GM13976 (cell line): ENCODE data around the gene SEPTIN8.
"Not testable (repeated sequence)": the region's sequence is repeated elsewhere in the genome, so short reads cannot be mapped to it uniquely, and the experiment has no call there.

Source experiments
- DNase-seq: peaks from one replicate; pipeline ENCODE4 v3.0.0; 2012; ENCODE audit warnings: low spot score
- CTCF ChIP-seq: IDR thresholded peaks from 2 replicates; pipeline ENCODE4 v1.5.1; 2012; ENCODE audit warnings: borderline replicate concordance, mild to moderate bottlenecking; ENCODE audit not compliant: insufficient read depth; ENCODE audit errors: extremely low read depth, missing control alignments, control extremely low read depth
- in situ Hi-C: fragments of 300-500 bp; cut with MboI; formaldehyde crosslinking; loops from one replicate; pipeline ENCODE4 v1.12.0; 2022; ENCODE audit warnings: low sequenced_read_pairs, mixed read lengths, inconsistent platforms; ENCODE audit not compliant: unreplicated experiment

Gene SEPTIN8

GRCh38 chr5:132812781-132813598, 36.0 kb upstream of the SEPTIN8 start, which contains the start of gene SOWAHA:
SOWAHA (plus strand) TSS chr5:132813302; CDS start chr5:132813622, 320 bp downstream.
- peak; percentile 69 for DNase-seq

GRCh38 chr5:132812123-132812765, 35.2 kb upstream of the SEPTIN8 start:
- in situ Hi-C loops: loop anchor here (10.0 kb wide), 1 partner anchor 287 kb away; no protein-coding TSS in a partner anchor
- DNase-seq: no peak
- no peak for TF ChIP-seq CTCF

More at GRCh38 chr5:132812781-132813598, 36.0 kb upstream of the SEPTIN8 start, which contains the start of gene SOWAHA:
- TF ChIP-seq CTCF: no peak
- in situ Hi-C loops: loop anchor here (10.0 kb wide), 1 partner anchor 288 kb away; no protein-coding TSS in a partner anchor

- no peak for TF ChIP-seq CTCF
- in situ Hi-C loops: loop anchor here (10.0 kb wide), 1 partner anchor 286 kb away; no protein-coding TSS in a partner anchor
- DNase-seq: no peak
Measured at GRCh38 chr5:132810605-132811004, 33.6 kb upstream of the SEPTIN8 start.

- no peak for TF ChIP-seq CTCF
- no peak for DNase-seq
- in situ Hi-C loops: no loop called here
Measured at GRCh38 chr5:132808866-132809265, 31.8 kb upstream of the SEPTIN8 start.

- no peak for DNase-seq
- no peak for TF ChIP-seq CTCF
- in situ Hi-C loops: no loop called here
Measured at GRCh38 chr5:132808448-132808847, 31.4 kb upstream of the SEPTIN8 start.

GRCh38 chr5:132807163-132807838, 30.3 kb upstream of the SEPTIN8 start:
- no peak for TF ChIP-seq CTCF
- in situ Hi-C loops: no loop called here
- DNase-seq: no peak

- in situ Hi-C loops: not testable (repeated sequence)
Measured at GRCh38 chr5:132806804-132807162, 29.7 kb upstream of the SEPTIN8 start.

GRCh38 chr5:132805872-132806271, 28.8 kb upstream of the SEPTIN8 start:
- DNase-seq, in situ Hi-C loops: not testable (repeated sequence)

More at GRCh38 chr5:132806804-132807162, 29.7 kb upstream of the SEPTIN8 start:
- DNase-seq: not testable (repeated sequence)

GRCh38 chr5:132804219-132804618, 27.2 kb upstream of the SEPTIN8 start:
- DNase-seq, in situ Hi-C loops: not testable (repeated sequence)

- DNase-seq, in situ Hi-C loops: not testable (repeated sequence)
Measured at GRCh38 chr5:132802685-132803066, 25.6 kb upstream of the SEPTIN8 start.
